Mesendoderm (in vitro differentiated cells): ENCODE measurements around the gene RNU6-7.

Experiments used
- DNase-seq: peaks from one replicate; pipeline ENCODE4 v3.0.0; 2013
- H2AK5ac ChIP-seq: 2 replicates; pipeline ENCODE4 v1.6.1; 2013; ENCODE audit warnings: low read length, inconsistent platforms
- H2BK120ac ChIP-seq: 2 replicates; pipeline ENCODE4 v1.6.1; 2013; ENCODE audit warnings: low read depth, mild to moderate bottlenecking, low read length, moderate library complexity, mixed read lengths
- H2BK15ac ChIP-seq: replicated peaks from 2 replicates; pipeline ENCODE4 v1.6.1; 2013; ENCODE audit warnings: low read depth, mild to moderate bottlenecking, moderate library complexity
- H2BK5ac ChIP-seq: 2 replicates; pipeline ENCODE4 v1.6.1; 2013; ENCODE audit warnings: low read length, inconsistent platforms
- H3K18ac ChIP-seq: 2 replicates; pipeline ENCODE4 v1.6.1; 2013; ENCODE audit warnings: mild to moderate bottlenecking, low read length, mixed read lengths
- H3K23ac ChIP-seq: one replicate; pipeline ENCODE4 v1.6.1; 2013; ENCODE audit warnings: low read length
- H3K27ac ChIP-seq: 2 replicates; pipeline ENCODE4 v1.5.1; 2013; ENCODE audit warnings: low read depth, mild to moderate bottlenecking, inconsistent platforms, low read length, moderate library complexity
- H3K27me3 ChIP-seq: 2 replicates; pipeline ENCODE4 v1.6.1; 2013; ENCODE audit warnings: low read length, control low read depth, mild to moderate bottlenecking, inconsistent platforms; ENCODE audit not compliant: insufficient read depth, poor library complexity
- H3K36me3 ChIP-seq: 2 replicates; pipeline ENCODE4 v1.6.1; 2013; ENCODE audit warnings: low read length, inconsistent platforms; ENCODE audit not compliant: control insufficient read depth, insufficient read depth
- H3K4ac ChIP-seq: one replicate; pipeline ENCODE4 v1.6.1; 2013; ENCODE audit warnings: low read depth, mild to moderate bottlenecking, low read length, moderate library complexity
- H3K4me1 ChIP-seq: 2 replicates; pipeline ENCODE4 v1.6.1; 2013; ENCODE audit warnings: low read depth, low read length, inconsistent platforms; ENCODE audit not compliant: control insufficient read depth
- H3K4me2 ChIP-seq: 2 replicates; pipeline ENCODE4 v1.6.1; 2013; ENCODE audit warnings: low read length
- H3K4me3 ChIP-seq: 2 replicates; pipeline ENCODE4 v1.5.1; 2013; ENCODE audit warnings: mild to moderate bottlenecking, low read length
- H3K56ac ChIP-seq: one replicate; pipeline ENCODE4 v1.6.1; 2013; ENCODE audit warnings: low read length
- H3K79me1 ChIP-seq: 2 replicates; pipeline ENCODE4 v1.6.1; 2013; ENCODE audit warnings: low read length, inconsistent platforms
- H3K79me2 ChIP-seq: 2 replicates; pipeline ENCODE4 v1.6.1; 2013; ENCODE audit warnings: mild to moderate bottlenecking, low read length; ENCODE audit not compliant: control insufficient read depth, insufficient read depth
- H3K9ac ChIP-seq: 2 replicates; pipeline ENCODE4 v1.6.1; 2013; ENCODE audit warnings: low read length, inconsistent platforms
- H4K5ac ChIP-seq: one replicate; pipeline ENCODE4 v1.6.1; 2013; ENCODE audit warnings: low read length
- H4K8ac ChIP-seq: one replicate; pipeline ENCODE4 v1.6.1; 2013; ENCODE audit warnings: low read depth, mild to moderate bottlenecking, control low read depth, low read length, moderate library complexity
- WGBS: extraction: QIAGEN DNeasy Blood & Tissue Kit; methylation state at CpG from one replicate; pipeline ENCODE4 v1.1.7; 2013; ENCODE audit warnings: low lambda C conversion rate, missing lambda C conversion rate; ENCODE audit not compliant: insufficient coverage; ENCODE audit errors: extremely low coverage; 5-methylcytosine and 5-hydroxymethylcytosine counted together

The RNU6-7 gene

GRCh38 chr14:32192712-32193373 is 9.0 kb upstream of the RNU6-7 start:
- H2BK5ac ChIP-seq = no peak overlapping the region
- no peak overlapping the region for H2BK15ac ChIP-seq
- H3K4ac ChIP-seq = no peak overlapping the region
- H3K23ac ChIP-seq = no peak overlapping the region
- no peak overlapping the region for H3K27ac ChIP-seq
- no peak overlapping the region for H4K8ac ChIP-seq
- H2AK5ac ChIP-seq = no peak overlapping the region
- no peak overlapping the region for H3K9ac ChIP-seq
- no peaks in the 10 kb centered on the region for H3K36me3 ChIP-seq
- no peak overlapping the region for H3K4me2 ChIP-seq
- H3K79me2 ChIP-seq = no peaks in the 10 kb centered on the region
- H3K4me3 ChIP-seq = no peak overlapping the region
- H3K4me1 ChIP-seq = no peaks in the 10 kb centered on the region
- H3K27me3 ChIP-seq = no peaks in the 10 kb centered on the region
- no peaks in the 10 kb centered on the region for H3K79me1 ChIP-seq
- H3K56ac ChIP-seq = no peak overlapping the region
- WGBS = no CpG with 5 or more reads among the region's 2 CpGs
- peak; percentile 24 for DNase-seq
- H4K5ac ChIP-seq = no peak overlapping the region
- H3K18ac ChIP-seq = no peak overlapping the region
- no peak overlapping the region for H2BK120ac ChIP-seq

DNA sequence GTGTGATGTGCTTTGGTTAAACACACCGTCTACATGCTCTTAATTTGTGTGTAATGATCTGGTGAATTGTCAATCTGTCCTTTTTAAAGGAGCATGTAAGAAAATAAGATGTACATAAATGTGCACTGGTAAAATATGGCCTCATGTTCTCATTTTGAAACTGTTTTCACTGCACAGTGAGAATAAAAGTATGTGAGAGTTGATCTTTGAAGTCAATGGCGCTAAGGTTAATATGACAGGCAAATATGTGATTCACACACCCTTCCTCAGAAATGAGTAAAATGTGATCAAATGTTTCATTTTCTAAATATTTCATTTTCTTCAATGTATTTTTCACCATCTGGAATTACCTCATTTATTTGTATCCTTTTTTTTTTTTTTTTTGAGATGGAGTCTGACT is 8.3 kb upstream of the RNU6-7 start:
- no peaks in the 10 kb centered on the region for H3K79me2 ChIP-seq
- DNase-seq = no peak
- H3K79me1 ChIP-seq = no peaks in the 10 kb centered on the region
- H4K5ac ChIP-seq = no peak overlapping the region
- H3K18ac ChIP-seq = no peak overlapping the region
- no peak overlapping the region for H3K4me3 ChIP-seq
- no peak overlapping the region for H3K9ac ChIP-seq
- no peak overlapping the region for H3K4ac ChIP-seq
- H3K36me3 ChIP-seq = no peaks in the 10 kb centered on the region
- no peak overlapping the region for H2BK5ac ChIP-seq
- H3K23ac ChIP-seq = no peak overlapping the region
- H2BK120ac ChIP-seq = no peak overlapping the region
- no peak overlapping the region for H2BK15ac ChIP-seq
- H4K8ac ChIP-seq = no peak overlapping the region
- no peak overlapping the region for H3K4me2 ChIP-seq
- H3K56ac ChIP-seq = no peak overlapping the region
- no CpG with 5 or more reads among the region's 2 CpGs for WGBS
- no peak overlapping the region for H2AK5ac ChIP-seq
- H3K27ac ChIP-seq = no peak overlapping the region
- H3K4me1 ChIP-seq = no peaks in the 10 kb centered on the region
- H3K27me3 ChIP-seq = no peaks in the 10 kb centered on the region

GRCh38 chr14:32195636-32196035 is 6.2 kb upstream of the RNU6-7 start:
- Histone ChIP-seq H3K18ac (no peak overlapping the region), H3K4me1 (no peaks in the 10 kb centered on the region), H4K5ac (no peak overlapping the region), H4K8ac (no peak overlapping the region), H3K23ac (no peak overlapping the region), H3K4me2 (no peak overlapping the region), H2AK5ac (no peak overlapping the region), H3K27me3 (no peaks in the 10 kb centered on the region), H3K9ac (no peak overlapping the region), H3K56ac (no peak overlapping the region), H3K4ac (no peak overlapping the region), H2BK5ac (no peak overlapping the region), H3K36me3 (no peaks in the 10 kb centered on the region), H3K27ac (no peak overlapping the region), H3K4me3 (no peak overlapping the region), H3K79me1 (no peaks in the 10 kb centered on the region), H2BK120ac (no peak overlapping the region), H3K79me2 (no peaks in the 10 kb centered on the region), H2BK15ac (no peak overlapping the region)
- no peak for DNase-seq
- no CpG with 5 or more reads among the region's 1 CpG for WGBS

DNA sequence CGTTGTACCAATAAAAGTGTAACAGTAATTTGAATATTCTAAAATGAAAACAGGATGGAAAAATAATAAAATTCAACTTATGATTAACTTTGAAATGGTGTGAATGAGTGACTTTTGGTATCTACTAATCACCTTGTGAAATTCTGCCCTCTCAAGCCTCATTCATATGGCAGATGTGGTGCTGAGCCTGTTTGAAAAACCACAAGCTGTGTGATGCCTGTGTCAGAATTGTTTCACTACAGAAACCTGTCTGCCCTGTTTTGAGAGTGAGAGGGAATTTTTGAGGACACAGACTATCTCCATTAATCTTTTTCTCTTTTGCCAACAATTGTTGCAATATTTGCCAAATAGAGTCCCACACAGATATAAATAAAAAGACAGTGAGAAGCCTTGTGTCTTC is 3.9 kb upstream of the RNU6-7 start:
- no CpG with 5 or more reads among the region's 1 CpG for WGBS
- no peaks in the 10 kb centered on the region for H3K27me3 ChIP-seq

DNA sequence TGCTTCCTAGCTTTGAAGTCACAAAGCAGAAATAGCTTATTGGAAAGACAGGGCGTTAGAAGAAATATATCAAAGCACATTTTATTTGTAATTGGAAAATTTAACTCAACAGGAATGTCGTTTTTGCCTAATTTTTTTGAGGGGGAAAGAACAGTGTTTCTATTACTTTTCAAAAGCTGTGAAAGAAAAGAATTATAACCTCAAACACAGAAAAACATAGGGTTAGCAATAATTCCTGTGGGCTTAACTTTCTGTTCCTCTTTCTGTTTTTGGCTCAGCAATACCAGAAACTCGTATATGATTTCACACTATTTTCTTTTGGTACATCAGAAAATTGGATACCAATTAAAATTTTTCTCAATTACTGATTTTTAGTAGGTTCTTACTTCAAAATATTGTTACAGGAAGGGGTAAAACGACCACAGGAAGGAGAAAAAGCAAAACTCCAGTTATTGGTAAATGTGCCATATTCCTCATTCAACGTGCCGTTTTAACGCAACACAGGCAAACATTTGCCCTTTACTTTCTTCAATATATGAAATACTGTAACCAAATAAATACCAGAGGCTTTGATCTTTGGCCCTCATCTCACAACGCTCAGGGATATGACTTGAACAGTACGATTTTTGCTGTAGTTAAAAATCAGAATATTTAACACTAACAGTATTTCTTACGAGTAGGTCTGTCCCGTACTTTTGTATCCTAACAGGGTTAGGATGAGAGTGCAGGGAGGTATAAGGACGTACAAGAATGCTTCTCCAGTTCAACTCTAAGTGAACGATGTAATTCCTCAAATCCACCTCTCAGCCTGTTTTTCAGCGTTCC is 1.3 kb upstream of the RNU6-7 start:
- Histone ChIP-seq H3K4me3 (no peak overlapping the region), H3K18ac (no peak overlapping the region), H3K27ac (no peak overlapping the region), H4K8ac (no peak overlapping the region), H3K9ac (no peak overlapping the region), H2AK5ac (no peak overlapping the region), H3K4me2 (no peak overlapping the region), H2BK15ac (no peak overlapping the region), H3K79me2 (no peaks in the 10 kb centered on the region), H3K36me3 (no peaks in the 10 kb centered on the region), H3K56ac (no peak overlapping the region), H2BK5ac (no peak overlapping the region), H3K4me1 (no peaks in the 10 kb centered on the region), H4K5ac (no peak overlapping the region), H3K23ac (no peak overlapping the region), H3K27me3 (no peaks in the 10 kb centered on the region), H3K4ac (no peak overlapping the region), H3K79me1 (no peaks in the 10 kb centered on the region), H2BK120ac (no peak overlapping the region)
- no peak for DNase-seq
- WGBS = no CpG with 5 or more reads among the region's 14 CpGs

More for the DNA sequence above, 3.9 kb upstream of the RNU6-7 start:
- Histone ChIP-seq H3K27ac (no peak overlapping the region), H2AK5ac (no peak overlapping the region), H3K4me1 (no peaks in the 10 kb centered on the region), H3K4me3 (no peak overlapping the region), H3K56ac (no peak overlapping the region), H4K8ac (no peak overlapping the region), H3K4me2 (no peak overlapping the region), H2BK5ac (no peak overlapping the region), H2BK120ac (no peak overlapping the region), H3K9ac (no peak overlapping the region), H3K79me2 (no peaks in the 10 kb centered on the region), H3K4ac (no peak overlapping the region), H3K79me1 (no peaks in the 10 kb centered on the region), H3K23ac (no peak overlapping the region), H4K5ac (no peak overlapping the region), H3K36me3 (no peaks in the 10 kb centered on the region), H2BK15ac (no peak overlapping the region), H3K18ac (no peak overlapping the region)
- peak; percentile 11 for DNase-seq
